Caco-2 (cell line): ENCODE results near the gene NLK. TPM values are rescaled to one million over a fixed set of nuclear protein-coding genes. Genes with fewer than 3 reads are reported as not detected.

Source experiments
- BruUV-seq: library from RNA; stranded (reverse); fragments of 400-500 nt; replicated peaks from 2 replicates; lab custom pipeline; 2021; lab: Mats Ljungman, UMichigan
- CTCF ChIA-PET: fragments of 300-600 bp; sonication (Branson Sonifier 250); formaldehyde crosslinking; loops from one replicate; lab custom pipeline; 2022; ENCODE audit warnings: antibody characterized with exemption; lab: Charles Lee
- POLR2A ChIA-PET: fragments of 300-600 bp; sonication (Branson Sonifier 250); formaldehyde crosslinking; loops from one replicate; lab custom pipeline; 2022; ENCODE audit warnings: antibody characterized with exemption; lab: Charles Lee
- DNase-seq, 2 experiments: peaks; one replicate each; pipeline versions ENCODE4 v3.0.0 to v3.0.0-alpha.2; 2020 to 2022
- H3K27me3 ChIP-seq: replicated peaks from 2 replicates; pipeline ENCODE4 v1.6.0; 2011; ENCODE audit warnings: low read length; ENCODE audit not compliant: control insufficient read depth, insufficient read depth
- H3K36me3 ChIP-seq: 2 replicates; pipeline ENCODE4 v1.5.1; 2011; ENCODE audit warnings: low read length; ENCODE audit not compliant: control insufficient read depth, insufficient read depth
- H3K4me1 ChIP-seq: fragments of 250-450 bp; sonication (Bioruptor Pico); 2 replicates; pipeline ENCODE4 v1.5.1; 2020; ENCODE audit warnings: mild to moderate bottlenecking
- H3K4me3 ChIP-seq: 2 replicates; pipeline ENCODE4 v1.5.1; 2011; ENCODE audit warnings: low read depth, mild to moderate bottlenecking, control low read depth, low read length
- H3K9me3 ChIP-seq: fragments of 250-450 bp; sonication (Bioruptor Pico); 2 replicates; pipeline ENCODE4 v1.5.1; 2020; ENCODE audit warnings: mild to moderate bottlenecking, moderate library complexity
- H3K27ac Mint-ChIP-seq: one replicate; pipeline ENCODE4 v1.8.0; 2022; ENCODE audit warnings: mixed read lengths; ENCODE audit not compliant: unreplicated experiment
- H3K27me3 Mint-ChIP-seq: one replicate; pipeline ENCODE4 v1.8.0; 2022; ENCODE audit warnings: mixed read lengths; ENCODE audit not compliant: insufficient read depth, unreplicated experiment
- H3K36me3 Mint-ChIP-seq: one replicate; pipeline ENCODE4 v1.8.0; 2022; ENCODE audit warnings: mild to moderate bottlenecking, mixed read lengths; ENCODE audit not compliant: insufficient read depth, unreplicated experiment
- H3K4me1 Mint-ChIP-seq: one replicate; pipeline ENCODE4 v1.8.0; 2022; ENCODE audit warnings: low read depth, mixed read lengths; ENCODE audit not compliant: unreplicated experiment
- H3K4me3 Mint-ChIP-seq: one replicate; pipeline ENCODE4 v1.8.0; 2022; ENCODE audit warnings: mild to moderate bottlenecking, moderate library complexity, mixed read lengths; ENCODE audit not compliant: unreplicated experiment
- H3K9me3 Mint-ChIP-seq: one replicate; pipeline ENCODE4 v1.8.0; 2022; ENCODE audit warnings: mixed read lengths; ENCODE audit not compliant: unreplicated experiment
- intact Hi-C: fragments of 100-400 bp; cut with micrococcal nuclease; formaldehyde crosslinking; loops from one replicate; pipeline ENCODE4 v1.10.0; 2022; ENCODE audit not compliant: unreplicated experiment
- total RNA-seq: library from RNA; stranded (reverse); gene quantifications from 2 replicates; pipeline ENCODE4 v1.2.3, GENCODE V29; 2022
- TF ChIP-seq, protein P1 (sequence below), 2 experiments: fragments of 200-600 bp in 1 of 2; IDR thresholded peaks; 1 replicate in 1 of 2; 2 replicates in 1 of 2; pipeline versions ENCODE4 v1.5.1 to v1.8.0; 2011 to 2022; ENCODE audit warnings: antibody characterized with exemption in 1 of 2, control low read depth in 1 of 2, inconsistent platforms in 1 of 2, low read depth in 1 of 2, low read length in 1 of 2, mild to moderate bottlenecking in 1 of 2, moderate library complexity in 1 of 2; ENCODE audit not compliant: insufficient read depth in 1 of 2, severe bottlenecking in 1 of 2, unreplicated experiment in 1 of 2

Gene NLK
- total RNA-seq, 1 experiment from 2014 or later: 87.3 TPM

DNA sequence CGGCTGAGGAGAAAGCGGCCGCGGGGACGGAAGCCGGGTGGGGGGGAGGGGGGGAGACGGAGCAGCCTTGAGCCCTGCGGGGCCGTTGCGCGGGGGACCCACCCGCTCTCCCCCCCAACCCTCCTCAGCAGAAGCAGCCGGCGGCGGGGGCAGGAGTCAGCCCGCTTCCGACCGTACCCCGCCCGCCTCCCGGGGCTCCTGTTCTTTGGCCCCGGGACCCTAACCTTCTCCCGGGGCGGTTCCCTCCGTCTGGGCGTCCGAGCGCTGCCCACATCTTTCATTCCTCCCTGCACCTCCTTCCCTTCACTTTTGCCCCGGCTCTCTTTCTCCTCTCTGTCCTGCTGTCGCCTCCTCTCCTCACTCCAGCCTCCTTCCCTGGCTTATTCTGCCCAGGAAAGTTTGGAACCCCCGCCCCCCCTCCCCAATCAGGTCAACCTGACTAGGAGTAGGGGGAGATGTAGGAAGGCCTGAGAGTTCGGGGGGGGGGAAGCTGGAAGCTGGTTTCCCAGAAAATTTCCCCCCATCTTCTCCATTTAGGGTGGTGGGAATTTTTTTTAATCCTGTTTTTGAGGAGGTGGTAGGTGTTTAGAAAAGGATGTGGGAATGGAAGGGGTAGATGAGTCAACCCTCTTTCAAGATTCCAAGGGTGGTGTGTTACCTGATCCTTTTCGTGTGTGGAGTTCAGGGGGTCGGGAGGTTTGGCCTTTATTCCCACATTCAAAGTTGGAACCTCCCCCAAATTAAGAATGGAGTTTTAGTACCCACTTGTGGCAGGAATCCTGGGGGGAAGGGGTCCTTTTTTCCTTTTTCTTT lies 427 bp upstream of the NLK start:
- peaks cover 5% of the 10 kb centered on the region; the same call in 1 of the 2 replicates for H3K36me3 ChIP-seq
- intact Hi-C loops: loop anchor here (1.0 to 10.0 kb wide), 11 partner anchors 20 to 295 kb away; partner anchors contain the start of genes IFT20 and TNFAIP1
- CTCF ChIA-PET: interaction anchor here (0.6 to 1.6 kb wide), 13 partner anchors 12 to 373 kb away, joined by 3 to 15 read pairs (median 5); partner anchors contain the start of genes LYRM9 and TMEM97
- H3K27me3 ChIP-seq: no peaks in the 10 kb centered on the region
- H3K4me1 ChIP-seq: peaks cover 40% of the 10 kb centered on the region
- no TSS peak for BruUV-seq
- H3K27me3 Mint-ChIP-seq: no peaks in the 10 kb centered on the region
- TF ChIP-seq, protein P1, sequence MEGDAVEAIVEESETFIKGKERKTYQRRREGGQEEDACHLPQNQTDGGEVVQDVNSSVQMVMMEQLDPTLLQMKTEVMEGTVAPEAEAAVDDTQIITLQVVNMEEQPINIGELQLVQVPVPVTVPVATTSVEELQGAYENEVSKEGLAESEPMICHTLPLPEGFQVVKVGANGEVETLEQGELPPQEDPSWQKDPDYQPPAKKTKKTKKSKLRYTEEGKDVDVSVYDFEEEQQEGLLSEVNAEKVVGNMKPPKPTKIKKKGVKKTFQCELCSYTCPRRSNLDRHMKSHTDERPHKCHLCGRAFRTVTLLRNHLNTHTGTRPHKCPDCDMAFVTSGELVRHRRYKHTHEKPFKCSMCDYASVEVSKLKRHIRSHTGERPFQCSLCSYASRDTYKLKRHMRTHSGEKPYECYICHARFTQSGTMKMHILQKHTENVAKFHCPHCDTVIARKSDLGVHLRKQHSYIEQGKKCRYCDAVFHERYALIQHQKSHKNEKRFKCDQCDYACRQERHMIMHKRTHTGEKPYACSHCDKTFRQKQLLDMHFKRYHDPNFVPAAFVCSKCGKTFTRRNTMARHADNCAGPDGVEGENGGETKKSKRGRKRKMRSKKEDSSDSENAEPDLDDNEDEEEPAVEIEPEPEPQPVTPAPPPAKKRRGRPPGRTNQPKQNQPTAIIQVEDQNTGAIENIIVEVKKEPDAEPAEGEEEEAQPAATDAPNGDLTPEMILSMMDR (IDR thresholded peaks at IDR 0.05; ENCODE audit: insufficient read depth in 1 of 2, low read depth in 1 of 2, low read length in 1 of 2, severe bottlenecking in 1 of 2, unreplicated experiment in 1 of 2): no peak
- H3K4me3 ChIP-seq: peak overlapping the region; percentile 87
- peaks cover 32% of the 10 kb centered on the region for H3K4me1 Mint-ChIP-seq
- peak in 1 of 2 experiments; percentile 58 for DNase-seq
- H3K9me3 Mint-ChIP-seq: no peaks in the 10 kb centered on the region
- H3K4me3 Mint-ChIP-seq: peak overlapping the region; percentile 99
- H3K36me3 Mint-ChIP-seq: peaks cover 34% of the 10 kb centered on the region
- peak overlapping the region; percentile 93 for H3K27ac Mint-ChIP-seq
- H3K9me3 ChIP-seq: no peaks in the 10 kb centered on the region
- POLR2A ChIA-PET: interaction anchor here (0.7 to 2.3 kb wide), 17 partner anchors 11 to 315 kb away, joined by 3 to 25 read pairs (median 8); partner anchors contain the start of genes IFT20, POLDIP2 and TNFAIP1

DNA sequence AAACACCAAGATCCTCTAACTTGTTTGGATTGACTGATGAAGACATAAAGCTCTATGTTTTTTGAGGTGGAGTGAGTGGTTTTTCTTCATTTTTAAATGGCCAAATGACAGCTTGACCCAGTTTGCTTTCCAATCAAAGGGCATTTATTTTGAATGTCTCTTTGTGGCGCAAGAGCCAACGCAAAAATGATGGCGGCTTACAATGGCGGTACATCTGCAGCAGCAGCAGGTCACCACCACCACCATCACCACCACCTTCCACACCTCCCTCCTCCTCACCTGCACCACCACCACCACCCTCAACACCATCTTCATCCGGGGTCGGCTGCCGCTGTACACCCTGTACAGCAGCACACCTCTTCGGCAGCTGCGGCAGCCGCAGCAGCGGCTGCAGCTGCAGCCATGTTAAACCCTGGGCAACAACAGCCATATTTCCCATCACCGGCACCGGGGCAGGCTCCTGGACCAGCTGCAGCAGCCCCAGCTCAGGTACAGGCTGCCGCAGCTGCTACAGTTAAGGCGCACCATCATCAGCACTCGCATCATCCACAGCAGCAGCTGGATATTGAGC lies 329 bp downstream of the NLK start:
- Histone ChIP-seq H3K27me3 (no peaks in the 10 kb centered on the region), H3K4me3 (peak overlapping the region; percentile 87), H3K9me3 (no peaks in the 10 kb centered on the region), H3K4me1 (peaks cover 40% of the 10 kb centered on the region), H3K36me3 (peaks cover 5% of the 10 kb centered on the region; the same call in 1 of the 2 replicates)
- no peaks in the 10 kb centered on the region for H3K9me3 Mint-ChIP-seq
- no peak for DNase-seq
- H3K36me3 Mint-ChIP-seq: peaks cover 36% of the 10 kb centered on the region
- H3K27me3 Mint-ChIP-seq: no peaks in the 10 kb centered on the region
- H3K4me1 Mint-ChIP-seq: peaks cover 34% of the 10 kb centered on the region
- peak overlapping the region; percentile 93 for H3K27ac Mint-ChIP-seq
- BruUV-seq: TSS peak; percentile 39
- H3K4me3 Mint-ChIP-seq: peak overlapping the region; percentile 99
- TF ChIP-seq, protein P1 (IDR thresholded peaks at IDR 0.05; ENCODE audit: insufficient read depth in 1 of 2, low read depth in 1 of 2, low read length in 1 of 2, severe bottlenecking in 1 of 2, unreplicated experiment in 1 of 2): no peak
- intact Hi-C loops: loop anchor here (5.0 to 10.0 kb wide), 5 partner anchors 91 to 294 kb away; partner anchors contain the start of genes IFT20 and TNFAIP1
- CTCF ChIA-PET: interaction anchor here (0.8 kb wide), 1 partner anchor 12 kb away, joined by 3 read pairs; no protein-coding TSS in a partner anchor
- POLR2A ChIA-PET: interaction anchor here (0.6 kb wide), 1 partner anchor 89 kb away, joined by 3 read pairs; no protein-coding TSS in a partner anchor

DNA sequence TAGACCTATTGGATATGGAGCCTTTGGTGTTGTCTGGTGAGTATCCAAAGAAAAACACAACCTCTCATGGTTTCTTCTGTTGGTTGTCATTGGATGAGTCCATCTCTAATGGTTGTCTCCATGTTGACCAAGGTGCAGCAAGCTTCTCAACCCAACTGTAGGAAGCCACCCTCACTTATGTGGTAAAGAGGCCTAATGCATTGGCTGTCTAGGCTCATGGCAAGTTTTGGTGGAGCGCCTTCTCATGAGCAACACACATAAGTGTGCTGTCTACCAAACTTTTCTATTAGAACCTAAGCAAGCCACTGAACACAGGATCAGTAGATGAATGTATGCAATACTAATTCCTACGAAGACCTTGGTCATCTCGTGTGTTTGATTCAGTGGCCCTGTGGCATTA lies 819 bp downstream of the NLK start:
- 0 out of 2 replicates have a peak overlapping the region, but pooled peaks have one; percentile 87 for H3K4me3 ChIP-seq
- peaks cover 40% of the 10 kb centered on the region for H3K4me1 ChIP-seq
- POLR2A ChIA-PET: no interaction called here
- H3K4me1 Mint-ChIP-seq: peaks cover 34% of the 10 kb centered on the region
- CTCF ChIA-PET: interaction anchor here (0.8 kb wide), 1 partner anchor 12 kb away, joined by 3 read pairs; no protein-coding TSS in a partner anchor
- peaks cover 36% of the 10 kb centered on the region for H3K36me3 Mint-ChIP-seq
- peaks cover 5% of the 10 kb centered on the region; the same call in 1 of the 2 replicates for H3K36me3 ChIP-seq
- no peaks in the 10 kb centered on the region for H3K27me3 ChIP-seq
- no peak for DNase-seq
- no TSS peak for BruUV-seq
- intact Hi-C loops: loop anchor here (5.0 to 10.0 kb wide), 5 partner anchors 91 to 294 kb away; partner anchors contain the start of genes IFT20 and TNFAIP1
- no peaks in the 10 kb centered on the region for H3K27me3 Mint-ChIP-seq
- TF ChIP-seq, protein P1 (IDR thresholded peaks at IDR 0.05; ENCODE audit: insufficient read depth in 1 of 2, low read depth in 1 of 2, low read length in 1 of 2, severe bottlenecking in 1 of 2, unreplicated experiment in 1 of 2): no peak
- peak overlapping the region; percentile 99 for H3K4me3 Mint-ChIP-seq
- no peaks in the 10 kb centered on the region for H3K9me3 ChIP-seq
- H3K9me3 Mint-ChIP-seq: no peaks in the 10 kb centered on the region
- H3K27ac Mint-ChIP-seq: peak overlapping the region; percentile 93
